PC-9 (cell line): ENCODE measurements around the gene MTERF1. TPM values are rescaled to one million over a fixed set of nuclear protein-coding genes. Genes with fewer than 3 reads are reported as not detected.
A peak's percentile ranks its signal among the peaks of the same experiment; 100 is the strongest.
"Not testable (repeated sequence)": the region's sequence is repeated elsewhere in the genome, so short reads cannot be mapped to it uniquely, and the experiment has no call there.

Experiments used
- BruUV-seq: library from RNA; stranded (reverse); fragments of 400-500 nt; replicated peaks from 2 replicates; lab custom pipeline; 2021; lab: Mats Ljungman, UMichigan
- CTCF ChIA-PET: fragments of 300-600 bp; sonication (Branson Sonifier 250); formaldehyde crosslinking; loops from one replicate; lab custom pipeline; 2022; ENCODE audit warnings: antibody characterized with exemption; lab: Charles Lee
- POLR2A ChIA-PET: fragments of 300-600 bp; sonication (Branson Sonifier 250); formaldehyde crosslinking; loops from one replicate; lab custom pipeline; 2022; ENCODE audit warnings: antibody characterized with exemption; ENCODE audit not compliant: unreplicated experiment; lab: Charles Lee
- DNase-seq, 2 experiments: peaks; one replicate each; pipeline versions ENCODE4 v3.0.0 to v3.0.0-alpha.2; 2015 to 2022; ENCODE audit warnings: mixed read lengths in 1 of 2
- H2AFZ ChIP-seq: fragments of 200-600 bp; sonication (generic); 2 replicates; pipeline ENCODE4 v1.8.1; 2017; ENCODE audit warnings: antibody characterized with exemption
- H3F3A ChIP-seq: fragments of 200-600 bp; sonication (generic); 2 replicates; pipeline ENCODE4 v1.8.1; 2017; ENCODE audit warnings: antibody characterized with exemption, mild to moderate bottlenecking, low read depth; ENCODE audit not compliant: insufficient read depth
- H3K27ac ChIP-seq: fragments of 200-600 bp; sonication (generic); 2 replicates; pipeline ENCODE4 v1.6.1; 2016; ENCODE audit warnings: mixed run types
- H3K27me3 ChIP-seq: fragments of 200-600 bp; sonication (generic); 2 replicates; pipeline ENCODE4 v1.6.1; 2016; ENCODE audit warnings: low read depth, mixed run types; ENCODE audit not compliant: insufficient read depth
- H3K36me3 ChIP-seq: fragments of 200-600 bp; sonication (generic); 2 replicates; pipeline ENCODE4 v1.6.1; 2016; ENCODE audit warnings: low read depth, mixed run types
- H3K4me1 ChIP-seq: fragments of 200-600 bp; sonication (generic); replicated peaks from 2 replicates; pipeline ENCODE4 v1.6.1; 2016; ENCODE audit warnings: mixed run types; ENCODE audit not compliant: insufficient read depth
- H3K4me2 ChIP-seq: fragments of 200-600 bp; sonication (generic); 2 replicates; pipeline ENCODE4 v1.6.1; 2017; ENCODE audit warnings: mixed run types
- H3K4me3 ChIP-seq: fragments of 200-600 bp; sonication (generic); 2 replicates; pipeline ENCODE4 v1.6.1; 2016; ENCODE audit warnings: mixed run types
- H3K79me2 ChIP-seq: fragments of 200-600 bp; sonication (generic); 2 replicates; pipeline ENCODE4 v1.6.1; 2017; ENCODE audit warnings: low read depth, mixed run types
- H3K9me2 ChIP-seq: fragments of 200-600 bp; sonication (generic); 2 replicates; pipeline ENCODE4 v1.8.1; 2017; ENCODE audit warnings: mild to moderate bottlenecking; ENCODE audit not compliant: insufficient read depth
- H3K9me3 ChIP-seq: fragments of 200-600 bp; sonication (generic); 2 replicates; pipeline ENCODE4 v1.8.1; 2016; ENCODE audit warnings: low read depth; ENCODE audit not compliant: insufficient read depth
- H4K20me1 ChIP-seq: fragments of 200-600 bp; sonication (generic); 2 replicates; pipeline ENCODE4 v1.8.1; 2017; ENCODE audit not compliant: insufficient read depth
- CTCF ChIP-seq: fragments of 200-600 bp; sonication (generic); conservative IDR thresholded peaks from 2 replicates; pipeline ENCODE4 v1.6.1; 2017; ENCODE audit warnings: mixed run types, antibody characterized with exemption, mild to moderate bottlenecking, moderate library complexity
- EZH2 ChIP-seq: fragments of 200-600 bp; sonication (generic); IDR thresholded peaks from 2 replicates; pipeline ENCODE4 v1.8.0; 2017; ENCODE audit warnings: antibody characterized with exemption, low read depth
- intact Hi-C: fragments of 100-400 bp; cut with micrococcal nuclease; formaldehyde crosslinking; loops from one replicate; pipeline ENCODE4 v1.10.0; 2022; ENCODE audit not compliant: unreplicated experiment
- total RNA-seq: library from RNA; stranded (reverse); gene quantifications from 2 replicates; pipeline ENCODE4 v1.2.3, GENCODE V29; 2021

MTERF1 gene
- total RNA-seq, 1 experiment from 2014 or later: 16.9 TPM

GRCh38 chr7:91898240-91898992 is 17.9 kb upstream of the MTERF1 start:
- intact Hi-C loops: no loop called here
- Histone ChIP-seq H3F3A (0 out of 2 replicates have a peak, but pooled peaks cover 2% of the 10 kb centered on the region), H3K79me2 (no peaks in the 10 kb centered on the region), H3K9me2 (no peaks in the 10 kb centered on the region), H3K4me3 (no peak overlapping the region), H2AFZ (no peak overlapping the region), H4K20me1 (no peaks in the 10 kb centered on the region), H3K9me3 (0 out of 2 replicates have a peak, but pooled peaks cover 3% of the 10 kb centered on the region), H3K27ac (no peak overlapping the region), H3K4me1 (0 out of 2 replicates have a peak, but pooled peaks cover 2% of the 10 kb centered on the region), H3K4me2 (0 out of 2 replicates have a peak overlapping the region, but pooled peaks have one; percentile 3), H3K36me3 (no peaks in the 10 kb centered on the region), H3K27me3 (no peaks in the 10 kb centered on the region)
- no peak for DNase-seq
- POLR2A ChIA-PET: no interaction called here
- CTCF ChIA-PET: no interaction called here
- TF ChIP-seq EZH2: no peak
- no peak for TF ChIP-seq CTCF
- no TSS peak for BruUV-seq

GRCh38 chr7:91894781-91895480 is 14.4 kb upstream of the MTERF1 start:
- H2AFZ ChIP-seq: no peak overlapping the region
- POLR2A ChIA-PET: no interaction called here
- H3F3A ChIP-seq: 0 out of 2 replicates have a peak, but pooled peaks cover 6% of the 10 kb centered on the region
- H3K9me2 ChIP-seq: no peaks in the 10 kb centered on the region
- no peak overlapping the region for H3K27ac ChIP-seq
- 0 out of 2 replicates have a peak, but pooled peaks cover 8% of the 10 kb centered on the region for H3K4me1 ChIP-seq
- intact Hi-C loops: no loop called here
- TF ChIP-seq CTCF (no peak), EZH2 (no peak)
- H3K36me3 ChIP-seq: no peaks in the 10 kb centered on the region
- 0 out of 2 replicates have a peak, but pooled peaks cover 3% of the 10 kb centered on the region for H3K9me3 ChIP-seq
- no peak overlapping the region for H3K4me3 ChIP-seq
- no peak for DNase-seq
- BruUV-seq: no TSS peak
- no peaks in the 10 kb centered on the region for H4K20me1 ChIP-seq
- CTCF ChIA-PET: no interaction called here
- no peaks in the 10 kb centered on the region for H3K27me3 ChIP-seq
- H3K79me2 ChIP-seq: no peaks in the 10 kb centered on the region
- no peak overlapping the region for H3K4me2 ChIP-seq

- BruUV-seq, H3K27me3 ChIP-seq, H4K20me1 ChIP-seq, H3K9me3 ChIP-seq, H3K36me3 ChIP-seq, H3K9me2 ChIP-seq, H3K4me3 ChIP-seq, H3F3A ChIP-seq, DNase-seq, H3K79me2 ChIP-seq, POLR2A ChIA-PET, H2AFZ ChIP-seq, H3K4me1 ChIP-seq, CTCF ChIA-PET, intact Hi-C loops, H3K27ac ChIP-seq: not testable (repeated sequence)
- 0 out of 2 replicates have a peak overlapping the region, but pooled peaks have one; percentile 18 for H3K4me2 ChIP-seq
Measured at GRCh38 chr7:91893699-91894098, 13.2 kb upstream of the MTERF1 start.
